KMS-11 (cell line): ENCODE data around the gene BMPER.

Source experiments
- H2AFZ ChIP-seq: fragments of 200-600 bp; sonication (generic); 2 replicates; pipeline ENCODE4 v1.6.1; 2016; ENCODE audit warnings: antibody characterized with exemption, mixed run types, low read depth
- H3K27ac ChIP-seq: fragments of 200-600 bp; sonication (generic); 2 replicates; pipeline ENCODE4 v1.6.1; 2016; ENCODE audit warnings: mild to moderate bottlenecking, mixed run types
- H3K27me3 ChIP-seq: fragments of 200-600 bp; sonication (generic); 2 replicates; pipeline ENCODE4 v1.6.1; 2017; ENCODE audit warnings: mild to moderate bottlenecking, low read depth, mixed run types, moderate library complexity; ENCODE audit not compliant: insufficient read depth
- H3K36me3 ChIP-seq: fragments of 200-600 bp; sonication (generic); 2 replicates; pipeline ENCODE4 v1.6.1; 2017; ENCODE audit warnings: mild to moderate bottlenecking, mixed run types; ENCODE audit not compliant: insufficient read depth
- H3K4me1 ChIP-seq: fragments of 200-600 bp; sonication (generic); 2 replicates; pipeline ENCODE4 v1.6.1; 2016; ENCODE audit warnings: mild to moderate bottlenecking, low read depth, mixed run types; ENCODE audit not compliant: poor library complexity, severe bottlenecking
- H3K4me2 ChIP-seq: fragments of 200-600 bp; sonication (generic); 2 replicates; pipeline ENCODE4 v1.7.0; 2016; ENCODE audit warnings: mild to moderate bottlenecking, mixed run types
- H3K4me3 ChIP-seq: fragments of 200-600 bp; sonication (generic); IDR thresholded peaks from 2 replicates; pipeline ENCODE4 v1.6.1; 2017; ENCODE audit warnings: low read depth, low read length, mixed read lengths; ENCODE audit not compliant: insufficient read depth
- H3K79me2 ChIP-seq: fragments of 200-600 bp; sonication (generic); 2 replicates; pipeline ENCODE4 v1.6.1; 2016; ENCODE audit warnings: low read depth, mixed run types; ENCODE audit not compliant: insufficient read depth
- H3K9ac ChIP-seq: fragments of 200-600 bp; sonication (generic); 2 replicates; pipeline ENCODE4 v1.6.1; 2016; ENCODE audit warnings: mild to moderate bottlenecking, mixed run types
- H4K20me1 ChIP-seq: fragments of 200-600 bp; sonication (generic); 2 replicates; pipeline ENCODE4 v1.6.1; 2016; ENCODE audit warnings: mild to moderate bottlenecking, mixed run types; ENCODE audit not compliant: insufficient read depth
- TF ChIP-seq, protein P1 (sequence below): fragments of 200-600 bp; sonication (generic); conservative IDR thresholded peaks from 2 replicates; pipeline ENCODE4 v1.6.1; 2017; ENCODE audit warnings: low read depth, mild to moderate bottlenecking, antibody characterized with exemption, low read length, moderate library complexity, mixed read lengths

Gene BMPER

GRCh38 chr7:34075523-34076370 lies 170.4 kb downstream of the BMPER start:
- no peak overlapping the region for H3K4me2 ChIP-seq
- H2AFZ ChIP-seq: no peak overlapping the region
- no peaks in the 10 kb centered on the region for H3K4me1 ChIP-seq
- H3K36me3 ChIP-seq: no peaks in the 10 kb centered on the region
- TF ChIP-seq, protein P1, sequence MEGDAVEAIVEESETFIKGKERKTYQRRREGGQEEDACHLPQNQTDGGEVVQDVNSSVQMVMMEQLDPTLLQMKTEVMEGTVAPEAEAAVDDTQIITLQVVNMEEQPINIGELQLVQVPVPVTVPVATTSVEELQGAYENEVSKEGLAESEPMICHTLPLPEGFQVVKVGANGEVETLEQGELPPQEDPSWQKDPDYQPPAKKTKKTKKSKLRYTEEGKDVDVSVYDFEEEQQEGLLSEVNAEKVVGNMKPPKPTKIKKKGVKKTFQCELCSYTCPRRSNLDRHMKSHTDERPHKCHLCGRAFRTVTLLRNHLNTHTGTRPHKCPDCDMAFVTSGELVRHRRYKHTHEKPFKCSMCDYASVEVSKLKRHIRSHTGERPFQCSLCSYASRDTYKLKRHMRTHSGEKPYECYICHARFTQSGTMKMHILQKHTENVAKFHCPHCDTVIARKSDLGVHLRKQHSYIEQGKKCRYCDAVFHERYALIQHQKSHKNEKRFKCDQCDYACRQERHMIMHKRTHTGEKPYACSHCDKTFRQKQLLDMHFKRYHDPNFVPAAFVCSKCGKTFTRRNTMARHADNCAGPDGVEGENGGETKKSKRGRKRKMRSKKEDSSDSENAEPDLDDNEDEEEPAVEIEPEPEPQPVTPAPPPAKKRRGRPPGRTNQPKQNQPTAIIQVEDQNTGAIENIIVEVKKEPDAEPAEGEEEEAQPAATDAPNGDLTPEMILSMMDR: no peak
- H4K20me1 ChIP-seq: no peaks in the 10 kb centered on the region
- no peak overlapping the region for H3K27ac ChIP-seq
- no peak overlapping the region for H3K4me3 ChIP-seq
- no peak overlapping the region for H3K9ac ChIP-seq
- H3K27me3 ChIP-seq: no peaks in the 10 kb centered on the region
- no peaks in the 10 kb centered on the region for H3K79me2 ChIP-seq

DNA sequence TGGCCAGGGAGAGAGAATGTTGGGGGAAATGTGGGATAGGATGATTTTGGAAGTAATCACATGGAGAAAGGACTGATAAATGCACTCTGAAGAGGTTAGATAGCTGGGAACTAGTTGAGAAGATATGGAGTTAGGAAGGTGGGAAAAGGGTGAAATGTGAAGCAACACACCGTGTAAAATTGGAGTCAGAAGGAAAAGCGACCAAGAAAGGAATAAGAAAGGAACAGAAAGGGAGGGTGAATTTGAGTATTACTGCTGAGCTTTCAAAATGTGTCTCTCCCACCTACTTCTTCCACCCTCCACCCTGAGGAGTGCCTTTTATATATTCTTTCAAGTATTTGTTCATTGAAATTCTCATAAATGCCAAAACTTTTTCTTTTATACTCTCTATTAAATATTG lies 171.8 kb downstream of the BMPER start:
- TF ChIP-seq, protein P1: no peak
- no peak overlapping the region for H3K4me3 ChIP-seq
- no peaks in the 10 kb centered on the region for H3K27me3 ChIP-seq
- H2AFZ ChIP-seq: no peak overlapping the region
- H4K20me1 ChIP-seq: no peaks in the 10 kb centered on the region
- no peak overlapping the region for H3K9ac ChIP-seq
- H3K36me3 ChIP-seq: no peaks in the 10 kb centered on the region
- no peaks in the 10 kb centered on the region for H3K79me2 ChIP-seq
- no peaks in the 10 kb centered on the region for H3K4me1 ChIP-seq
- no peak overlapping the region for H3K27ac ChIP-seq
- H3K4me2 ChIP-seq: no peak overlapping the region

GRCh38 chr7:34078864-34079263 lies 173.5 kb downstream of the BMPER start:
- H4K20me1 ChIP-seq: no peaks in the 10 kb centered on the region
- no peak overlapping the region for H3K9ac ChIP-seq
- H3K79me2 ChIP-seq: no peaks in the 10 kb centered on the region
- no peaks in the 10 kb centered on the region for H3K27me3 ChIP-seq
- TF ChIP-seq, protein P1: no peak
- H3K27ac ChIP-seq: no peak overlapping the region
- no peak overlapping the region for H3K4me3 ChIP-seq
- H3K4me2 ChIP-seq: no peak overlapping the region
- H3K4me1 ChIP-seq: no peaks in the 10 kb centered on the region
- no peak overlapping the region for H2AFZ ChIP-seq
- H3K36me3 ChIP-seq: no peaks in the 10 kb centered on the region

DNA sequence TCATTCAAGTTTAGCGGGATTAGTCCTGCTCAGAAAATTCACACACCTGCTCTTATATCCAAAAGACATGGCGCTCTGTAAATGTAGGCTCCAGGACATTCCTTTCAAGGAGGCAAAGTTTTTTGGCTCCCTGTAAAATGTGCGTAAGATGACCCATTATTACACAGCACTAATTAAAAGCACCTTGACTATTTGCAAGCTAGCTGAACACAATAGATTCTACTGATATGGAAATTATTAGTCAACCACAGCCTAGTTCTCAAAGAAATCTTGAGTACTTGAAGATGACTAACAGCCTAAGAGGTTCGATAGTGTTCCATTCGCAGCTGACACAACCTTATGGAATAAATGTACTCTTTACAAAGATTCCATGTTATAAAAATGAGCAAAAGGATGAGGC lies 175.2 kb downstream of the BMPER start:
- TF ChIP-seq, protein P1: no peak
- no peak overlapping the region for H3K4me3 ChIP-seq
- H3K4me1 ChIP-seq: no peaks in the 10 kb centered on the region
- H3K79me2 ChIP-seq: no peaks in the 10 kb centered on the region
- no peaks in the 10 kb centered on the region for H3K36me3 ChIP-seq
- no peaks in the 10 kb centered on the region for H4K20me1 ChIP-seq
- no peak overlapping the region for H3K27ac ChIP-seq
- H3K27me3 ChIP-seq: no peaks in the 10 kb centered on the region
- no peak overlapping the region for H3K9ac ChIP-seq
- no peak overlapping the region for H3K4me2 ChIP-seq
- H2AFZ ChIP-seq: no peak overlapping the region
